Muscle layer of duodenum (tissue), 2 donors: ENCODE data around the gene BPHL.

Experiments used
- H3K27ac ChIP-seq: one replicate; pipeline ENCODE4 v1.7.0; 2013; ENCODE audit warnings: mild to moderate bottlenecking, low read length
- H3K27me3 ChIP-seq: one replicate; pipeline ENCODE4 v1.7.0; 2013; ENCODE audit warnings: low read depth, mild to moderate bottlenecking, control low read depth, low read length
- H3K36me3 ChIP-seq, 2 donors: one replicate each; pipeline ENCODE4 v1.7.0; 2013; ENCODE audit warnings: low read length in 2 of 2, control low read depth in 1 of 2, mild to moderate bottlenecking in 1 of 2; ENCODE audit not compliant: insufficient read depth in 2 of 2, control insufficient read depth in 1 of 2
- H3K4me1 ChIP-seq, 2 donors: one replicate each; pipeline ENCODE4 v1.7.0; 2013; ENCODE audit warnings: low read length in 2 of 2, mild to moderate bottlenecking in 2 of 2, control low read depth in 1 of 2, moderate library complexity in 1 of 2; ENCODE audit not compliant: insufficient read depth in 2 of 2, control insufficient read depth in 1 of 2
- H3K4me3 ChIP-seq, 2 donors: one replicate each; pipeline ENCODE4 v1.7.0; 2013; ENCODE audit warnings: low read length in 2 of 2, low read depth in 1 of 2, mild to moderate bottlenecking in 1 of 2
- H3K9me3 ChIP-seq, 2 donors: one replicate each; pipeline ENCODE4 v1.7.0; 2013; ENCODE audit warnings: low read length in 2 of 2, control low read depth in 1 of 2, mild to moderate bottlenecking in 1 of 2; ENCODE audit not compliant: control insufficient read depth in 1 of 2
- donor health status: healthy.

The BPHL gene

DNA sequence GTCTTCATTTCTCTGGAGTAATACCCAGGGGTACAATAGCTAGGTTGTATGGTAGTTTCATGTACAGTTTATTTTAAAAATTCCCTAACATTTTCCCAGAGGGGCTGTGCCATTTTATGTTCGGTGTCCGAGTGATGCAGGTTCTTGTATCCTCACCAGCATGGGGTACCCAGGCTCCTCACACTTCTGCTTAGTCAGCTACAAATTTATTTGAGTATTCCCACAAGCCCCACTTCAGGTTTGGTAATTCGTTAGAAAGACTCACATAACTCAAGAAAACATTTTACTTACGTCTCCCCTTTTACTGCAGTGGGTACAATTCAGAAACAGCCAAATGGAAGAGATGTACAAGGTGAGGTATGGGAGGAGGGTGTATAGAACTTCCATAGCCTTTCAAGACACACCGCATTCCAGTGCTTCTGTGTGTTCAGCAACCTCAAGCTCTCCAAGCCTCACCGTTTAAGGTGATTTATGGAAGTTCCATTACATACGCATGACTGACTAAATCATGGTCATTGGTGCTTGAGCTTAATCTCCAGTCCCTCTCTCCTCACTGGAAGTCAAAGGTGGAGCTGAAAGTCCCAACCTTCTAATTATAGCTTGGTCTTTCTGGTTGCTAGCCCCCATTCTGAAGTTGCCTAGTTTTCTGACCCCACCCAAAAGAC is 32.1 kb upstream of the BPHL start:
- H3K4me3 ChIP-seq, result no peak overlapping the region

GRCh38 chr6:3088446-3088845 is 30.1 kb upstream of the BPHL start:
- Histone ChIP-seq H3K27me3 (no peaks in the 10 kb centered on the region), H3K9me3 (no peaks in the 10 kb centered on the region), H3K4me3 (no peak overlapping the region), H3K27ac (peak overlapping the region; percentile 48), H3K36me3 (peaks cover 29 to 45% of the 10 kb centered on the region in 2 donors), H3K4me1 (no peaks in the 10 kb centered on the region)

More for the DNA sequence above, 32.1 kb upstream of the BPHL start:
- Histone ChIP-seq H3K9me3 (no peaks in the 10 kb centered on the region), H3K4me1 (no peaks in the 10 kb centered on the region), H3K27ac (no peak overlapping the region), H3K36me3 (peaks cover 46 to 62% of the 10 kb centered on the region in 2 donors), H3K27me3 (no peaks in the 10 kb centered on the region)

GRCh38 chr6:3088968-3089367 is 29.5 kb upstream of the BPHL start:
- H3K27me3 ChIP-seq, result no peaks in the 10 kb centered on the region
- H3K9me3 ChIP-seq, result no peaks in the 10 kb centered on the region
- peak overlapping the region; percentile 48 for H3K27ac ChIP-seq
- H3K36me3 ChIP-seq, result peaks cover 26 to 39% of the 10 kb centered on the region in 2 donors
- no peaks in the 10 kb centered on the region for H3K4me1 ChIP-seq
- H3K4me3 ChIP-seq, result no peak overlapping the region

DNA sequence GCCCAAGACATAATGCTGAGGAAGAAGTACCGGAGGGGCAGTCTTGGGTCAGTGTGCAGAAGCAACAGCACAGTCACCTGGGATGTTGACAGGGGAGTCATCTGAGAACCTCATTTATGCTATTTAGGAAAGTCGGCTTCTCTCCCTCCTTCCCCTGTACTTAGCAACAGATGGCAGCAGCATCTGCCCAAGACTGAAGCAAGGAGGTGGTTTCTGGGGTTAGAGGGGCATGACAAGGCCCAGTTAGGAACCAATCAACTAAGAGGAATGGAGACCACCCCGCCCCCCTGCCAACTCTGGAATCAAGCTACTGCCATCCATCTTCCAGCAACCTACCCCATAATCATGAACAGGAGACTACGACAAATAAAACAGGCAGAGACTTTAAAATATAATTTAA is 28.5 kb upstream of the BPHL start:
- H3K4me3 ChIP-seq, result no peak overlapping the region
- no peaks in the 10 kb centered on the region for H3K9me3 ChIP-seq
- H3K36me3 ChIP-seq, result peaks cover 25 to 35% of the 10 kb centered on the region in 2 donors
- no peaks in the 10 kb centered on the region for H3K27me3 ChIP-seq
- H3K27ac ChIP-seq, result no peak overlapping the region
- H3K4me1 ChIP-seq, result no peaks in the 10 kb centered on the region

GRCh38 chr6:3094815-3095214 is 23.7 kb upstream of the BPHL start:
- no peak overlapping the region for H3K27ac ChIP-seq
- no peak overlapping the region for H3K4me3 ChIP-seq
- H3K4me1 ChIP-seq, result no peaks in the 10 kb centered on the region
- no peaks in the 10 kb centered on the region for H3K9me3 ChIP-seq
- H3K36me3 ChIP-seq, result peaks cover 20 to 28% of the 10 kb centered on the region in 2 donors
- H3K27me3 ChIP-seq, result no peaks in the 10 kb centered on the region

GRCh38 chr6:3102875-3103274 is 15.6 kb upstream of the BPHL start:
- H3K27me3 ChIP-seq, result no peaks in the 10 kb centered on the region
- H3K36me3 ChIP-seq, result peaks cover 50 to 60% of the 10 kb centered on the region in 2 donors
- no peaks in the 10 kb centered on the region for H3K9me3 ChIP-seq
- H3K4me3 ChIP-seq, result no peak overlapping the region
- no peaks in the 10 kb centered on the region for H3K4me1 ChIP-seq
- no peak overlapping the region for H3K27ac ChIP-seq

DNA sequence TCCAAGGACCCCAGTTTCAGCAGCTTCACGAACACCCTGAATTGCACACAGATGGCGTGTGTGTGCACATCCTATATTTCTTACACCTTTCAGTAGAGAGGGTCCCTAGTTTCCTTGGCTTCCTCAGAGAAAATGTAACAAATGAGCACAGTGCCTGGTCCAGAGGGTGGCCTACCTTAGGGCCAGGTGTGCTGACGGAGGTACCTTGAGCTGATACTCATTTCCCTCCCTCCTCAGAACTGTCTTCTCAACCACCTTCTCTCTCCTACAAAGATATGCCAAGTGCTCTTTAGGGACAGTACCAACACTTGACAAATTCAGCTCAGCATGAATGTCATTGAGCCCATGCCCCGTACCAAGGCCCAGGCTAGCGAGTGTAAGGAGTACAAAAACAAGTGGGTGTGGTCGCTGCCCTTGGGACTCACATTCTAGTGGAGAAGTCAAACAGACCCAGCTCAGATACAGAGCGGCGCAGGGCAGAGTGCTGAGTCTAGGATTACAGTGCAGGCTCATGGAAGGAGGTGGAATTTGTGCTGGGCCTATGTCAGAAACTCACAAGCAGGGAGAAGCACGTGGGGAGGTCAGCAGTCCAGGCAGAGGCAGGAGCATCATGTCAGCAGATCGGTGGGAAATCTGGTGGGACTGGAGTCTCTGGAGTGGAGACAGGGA is 9.6 kb upstream of the BPHL start:
- Histone ChIP-seq H3K27me3 (no peaks in the 10 kb centered on the region), H3K36me3 (peaks cover 73% of the 10 kb centered on the region in 2 donors), H3K27ac (no peak overlapping the region), H3K4me1 (no peaks in the 10 kb centered on the region), H3K9me3 (no peaks in the 10 kb centered on the region), H3K4me3 (no peak overlapping the region)

DNA sequence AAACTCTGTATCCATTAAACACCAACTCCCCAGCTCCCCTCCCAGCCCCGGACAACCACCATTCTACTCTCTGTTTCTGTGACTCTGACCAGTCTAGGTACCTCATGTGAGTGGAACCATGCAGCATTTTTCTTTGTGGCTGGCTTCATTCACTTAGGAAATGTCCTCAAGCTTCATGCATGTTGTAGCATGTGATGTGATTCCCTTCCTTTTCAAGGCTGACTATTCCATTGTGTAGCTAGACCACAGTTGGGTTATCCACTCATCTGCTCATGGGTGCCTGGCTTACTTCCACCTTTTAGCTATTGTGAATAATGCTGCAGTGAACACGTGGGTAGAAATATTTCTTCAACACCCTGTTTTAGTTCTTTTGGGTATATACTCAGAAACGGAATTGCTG is 8.8 kb upstream of the BPHL start:
- Histone ChIP-seq H3K27me3 (no peaks in the 10 kb centered on the region), H3K9me3 (no peaks in the 10 kb centered on the region), H3K36me3 (peaks cover 73% of the 10 kb centered on the region in 2 donors), H3K4me3 (no peak overlapping the region), H3K27ac (no peak overlapping the region), H3K4me1 (no peaks in the 10 kb centered on the region)

DNA sequence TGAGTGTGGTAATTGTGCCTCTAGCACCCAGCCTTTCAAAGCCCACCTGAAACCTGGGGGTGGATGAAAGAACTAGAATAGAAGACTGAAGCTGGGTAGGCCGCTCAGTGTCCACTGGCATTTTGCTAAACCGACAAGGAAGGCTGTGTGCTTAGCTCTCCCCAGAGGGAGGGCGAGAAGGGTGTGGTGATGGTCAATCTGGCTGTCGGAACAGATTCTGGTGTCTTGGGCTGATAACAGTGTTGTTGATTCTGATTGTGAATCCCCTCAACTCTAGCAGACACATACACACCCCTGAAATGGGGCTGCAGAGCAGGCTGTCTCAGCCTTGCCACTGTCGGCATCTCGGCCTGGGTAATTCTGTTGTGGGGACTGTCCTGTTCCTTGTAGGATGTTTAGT is 4.1 kb upstream of the BPHL start:
- peaks cover 41 to 47% of the 10 kb centered on the region in 2 donors for H3K36me3 ChIP-seq
- peaks cover 0 to 11% of the 10 kb centered on the region in 2 donors for H3K4me1 ChIP-seq
- H3K9me3 ChIP-seq, result no peaks in the 10 kb centered on the region
- H3K4me3 ChIP-seq, result no peak overlapping the region
- H3K27ac ChIP-seq, result no peak overlapping the region
- H3K27me3 ChIP-seq, result no peaks in the 10 kb centered on the region

- H3K4me1 ChIP-seq, result peaks cover 0 to 14% of the 10 kb centered on the region in 2 donors
- H3K36me3 ChIP-seq, result peaks cover 14 to 26% of the 10 kb centered on the region in 2 donors
- no peaks in the 10 kb centered on the region for H3K27me3 ChIP-seq
- H3K27ac ChIP-seq, result peak overlapping the region; percentile 65
- H3K9me3 ChIP-seq, result no peaks in the 10 kb centered on the region
- peak overlapping the region; percentile 75 to 82 for H3K4me3 ChIP-seq
Measured at GRCh38 chr6:3117912-3118352, 579 bp upstream of the BPHL start.

DNA sequence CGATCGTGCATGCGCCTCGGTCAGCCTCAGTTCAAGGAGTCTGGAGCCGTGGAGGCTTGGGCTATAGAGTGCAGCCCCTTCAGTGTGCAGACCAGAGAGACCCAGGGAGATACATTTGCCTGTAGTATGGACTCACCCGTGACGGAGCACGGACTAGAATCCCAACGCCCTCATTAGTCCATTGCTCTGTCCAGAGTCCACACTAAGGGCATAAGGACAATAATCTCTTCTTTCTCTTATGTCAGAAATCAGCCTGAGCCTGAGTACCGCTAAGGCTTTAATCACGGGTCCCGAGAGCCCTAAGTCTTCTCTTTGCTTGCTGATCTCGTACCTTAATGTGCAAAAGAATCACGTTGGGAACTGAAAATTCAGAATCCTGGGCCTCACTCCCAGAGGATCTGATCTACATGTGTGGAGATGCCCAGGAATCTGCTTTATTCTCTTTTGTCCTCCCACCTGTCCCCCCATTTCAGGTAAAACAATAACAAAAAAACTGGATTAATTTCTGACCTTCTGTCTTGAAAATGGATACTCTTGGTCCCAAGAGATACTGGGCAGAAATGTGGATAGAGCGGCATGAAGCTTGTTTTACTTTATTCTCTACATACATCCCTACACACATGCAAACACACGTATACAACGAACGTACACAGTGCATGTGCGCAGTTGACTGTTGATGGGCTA is 671 bp downstream of the BPHL start:
- no peaks in the 10 kb centered on the region for H3K9me3 ChIP-seq
- peaks cover 7 to 14% of the 10 kb centered on the region in 2 donors for H3K36me3 ChIP-seq
- H3K27me3 ChIP-seq, result no peaks in the 10 kb centered on the region
- H3K27ac ChIP-seq, result peak overlapping the region; percentile 54
- H3K4me3 ChIP-seq, result peak overlapping the region; percentile 75 to 82
- peaks cover 0 to 14% of the 10 kb centered on the region in 2 donors for H3K4me1 ChIP-seq
